NCI-H748 treated with DMSO at 0.1 percent for 48 hours (cell line): ENCODE results near the gene HNF1B.

Source experiments
- DNase-seq: peaks from one replicate; lab custom pipeline; 2025; lab: John Stamatoyannopoulos, UW

The HNF1B gene

GRCh38 chr17:37761059-37761458, 16.2 kb upstream of the HNF1B start:
- no peak for DNase-seq

- DNase-seq, result no peak
Observed at GRCh38 chr17:37759014-37759637, 14.3 kb upstream of the HNF1B start.

- DNase-seq, result no peak
Observed at GRCh38 chr17:37756051-37756450, 11.2 kb upstream of the HNF1B start.

- no peak for DNase-seq
Observed at GRCh38 chr17:37755455-37755854, 10.6 kb upstream of the HNF1B start.

- DNase-seq, result no peak
Observed at GRCh38 chr17:37754363-37754762, 9.5 kb upstream of the HNF1B start.

DNA sequence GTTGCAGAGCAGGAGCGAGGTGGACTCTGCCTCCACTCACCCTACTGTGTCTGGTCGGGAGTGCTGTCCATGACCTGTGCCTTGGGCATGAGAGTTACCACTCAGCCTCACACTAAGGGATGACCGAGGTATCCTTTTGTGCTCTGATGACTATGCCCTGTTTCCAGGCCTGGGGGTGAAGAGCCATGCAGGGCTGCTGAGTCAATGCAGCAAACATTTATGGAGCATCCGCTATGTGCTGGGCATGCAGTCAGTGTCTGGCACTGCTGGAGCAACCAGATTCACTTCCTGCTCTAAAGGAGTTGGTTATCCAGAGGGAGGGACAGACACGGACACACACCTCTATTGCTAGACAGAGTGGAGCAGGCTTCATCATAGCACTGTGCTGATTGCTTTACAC, 7.6 kb upstream of the HNF1B start:
- DNase-seq, result no peak

DNA sequence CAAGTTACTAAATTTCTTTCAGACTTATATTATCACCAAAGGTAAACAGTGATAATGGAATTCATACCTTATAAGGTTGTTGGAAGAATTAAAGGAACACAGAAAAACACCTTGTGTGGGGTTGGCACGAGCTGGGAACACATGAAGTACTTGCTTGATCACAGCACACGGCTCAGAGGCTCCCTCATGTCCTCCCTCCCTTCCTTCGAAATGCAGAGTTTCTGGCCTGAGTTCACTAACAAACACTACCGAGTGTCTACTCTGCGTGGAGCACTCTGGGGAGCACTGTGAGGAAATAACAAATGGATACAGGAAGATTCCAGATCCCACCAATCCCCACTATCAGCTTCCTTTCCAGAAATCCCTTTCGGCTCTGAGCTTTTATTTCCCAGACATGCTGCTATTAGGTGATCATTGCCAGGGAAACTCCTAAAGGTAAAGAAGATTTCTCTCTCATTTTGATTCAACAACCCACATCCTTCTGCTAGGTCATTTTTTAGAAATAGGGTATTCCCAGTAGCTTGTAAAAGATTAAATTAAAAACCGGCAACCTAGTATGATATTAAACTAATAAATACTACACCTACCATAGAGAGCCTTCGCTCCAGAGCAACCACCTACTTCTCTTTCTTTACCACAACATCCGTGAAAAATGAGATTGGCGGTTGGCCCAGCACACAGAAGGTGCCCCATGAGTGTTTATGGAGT, 6.1 kb upstream of the HNF1B start:
- no peak for DNase-seq

GRCh38 chr17:37750292-37750691, 5.4 kb upstream of the HNF1B start:
- DNase-seq, result no peak

- DNase-seq, result no peak
Observed at GRCh38 chr17:37747222-37747621, 2.4 kb upstream of the HNF1B start.

DNA sequence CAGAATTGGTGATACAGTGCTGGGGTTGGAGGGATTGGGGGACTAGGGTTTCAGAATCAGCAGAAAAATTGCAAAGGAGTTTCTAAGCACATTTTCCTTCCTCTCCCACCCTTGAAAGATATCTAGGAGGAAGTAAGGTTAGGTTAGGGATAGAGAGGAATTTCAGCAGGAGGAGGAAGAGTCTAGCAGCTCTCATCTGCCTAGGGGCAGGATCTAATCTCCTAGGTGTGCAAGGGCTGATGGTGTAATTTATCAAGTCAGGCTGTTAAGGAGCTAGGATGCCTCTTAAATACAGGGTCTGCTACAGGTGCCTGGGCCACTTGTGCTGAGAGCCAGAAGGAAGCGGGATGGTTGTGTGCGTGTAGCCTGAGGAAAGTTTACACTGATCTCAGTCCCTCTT, 1.8 kb upstream of the HNF1B start:
- DNase-seq, result no peak

GRCh38 chr17:37745801-37746426, 1.1 kb upstream of the HNF1B start:
- DNase-seq, result no peak

DNA sequence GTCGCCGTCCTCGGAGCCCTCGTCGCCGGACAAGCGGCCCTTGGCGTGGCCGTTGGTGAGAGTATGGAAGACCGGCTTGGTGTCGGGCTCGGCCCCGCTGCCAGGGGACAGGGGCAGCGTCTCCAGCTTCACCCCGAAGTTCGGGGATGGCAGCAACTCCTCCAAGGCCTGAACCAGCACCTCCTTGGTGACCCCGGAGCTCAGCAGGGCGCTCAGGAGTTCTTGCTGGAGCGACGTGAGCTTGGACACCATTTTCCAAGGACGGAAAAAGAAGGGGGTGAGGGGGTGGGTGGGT, 279 bp downstream of the HNF1B start:
- no peak for DNase-seq

- no peak for DNase-seq
Observed at GRCh38 chr17:37743875-37744632, 805 bp downstream of the HNF1B start.

- no peak for DNase-seq
Observed at GRCh38 chr17:37743612-37743874, 1.3 kb downstream of the HNF1B start.

DNA sequence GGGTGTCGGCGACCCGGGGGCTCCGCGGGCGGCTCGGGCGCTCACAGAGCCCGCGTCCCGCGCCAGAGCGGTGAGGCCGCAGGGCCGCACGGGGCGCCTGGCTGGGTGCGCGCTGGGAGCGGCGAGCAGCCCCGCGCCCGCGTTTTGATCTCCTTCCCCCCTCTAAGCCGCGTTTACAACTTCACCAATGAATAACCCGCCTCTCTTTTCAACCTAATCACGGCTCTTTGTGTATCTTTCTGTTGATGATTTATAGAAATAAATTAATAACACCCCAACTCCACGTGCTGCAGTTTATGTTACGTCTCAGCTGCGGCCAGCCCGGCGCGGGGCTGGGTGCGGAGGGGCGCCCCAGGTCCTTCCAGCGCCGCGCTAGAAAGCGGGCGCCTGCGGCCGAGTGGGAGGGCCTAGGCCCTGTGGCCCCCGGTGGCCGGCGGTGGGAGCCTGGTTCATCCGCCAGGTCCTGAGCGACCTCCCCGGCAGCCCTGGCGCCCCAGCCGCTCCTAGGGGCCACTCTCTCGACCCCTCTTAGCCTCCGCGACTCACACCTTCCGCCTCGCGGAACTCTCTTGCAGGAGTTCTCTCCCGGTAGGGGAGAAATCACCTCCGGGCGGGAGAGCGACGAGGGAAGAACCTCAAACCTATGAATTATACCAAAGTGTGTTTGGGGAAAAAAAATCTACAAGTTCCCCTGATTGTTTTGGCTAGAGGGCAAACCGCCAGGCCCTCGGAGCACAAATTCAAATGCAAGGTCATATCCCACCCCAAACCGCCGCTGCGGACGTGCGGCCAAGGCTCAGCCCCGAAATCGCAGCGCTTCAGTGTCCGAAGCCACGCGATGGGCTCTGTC, 1.9 kb downstream of the HNF1B start:
- DNase-seq, result no peak

- no peak for DNase-seq
Observed at GRCh38 chr17:37742116-37742761, 2.6 kb downstream of the HNF1B start.

DNA sequence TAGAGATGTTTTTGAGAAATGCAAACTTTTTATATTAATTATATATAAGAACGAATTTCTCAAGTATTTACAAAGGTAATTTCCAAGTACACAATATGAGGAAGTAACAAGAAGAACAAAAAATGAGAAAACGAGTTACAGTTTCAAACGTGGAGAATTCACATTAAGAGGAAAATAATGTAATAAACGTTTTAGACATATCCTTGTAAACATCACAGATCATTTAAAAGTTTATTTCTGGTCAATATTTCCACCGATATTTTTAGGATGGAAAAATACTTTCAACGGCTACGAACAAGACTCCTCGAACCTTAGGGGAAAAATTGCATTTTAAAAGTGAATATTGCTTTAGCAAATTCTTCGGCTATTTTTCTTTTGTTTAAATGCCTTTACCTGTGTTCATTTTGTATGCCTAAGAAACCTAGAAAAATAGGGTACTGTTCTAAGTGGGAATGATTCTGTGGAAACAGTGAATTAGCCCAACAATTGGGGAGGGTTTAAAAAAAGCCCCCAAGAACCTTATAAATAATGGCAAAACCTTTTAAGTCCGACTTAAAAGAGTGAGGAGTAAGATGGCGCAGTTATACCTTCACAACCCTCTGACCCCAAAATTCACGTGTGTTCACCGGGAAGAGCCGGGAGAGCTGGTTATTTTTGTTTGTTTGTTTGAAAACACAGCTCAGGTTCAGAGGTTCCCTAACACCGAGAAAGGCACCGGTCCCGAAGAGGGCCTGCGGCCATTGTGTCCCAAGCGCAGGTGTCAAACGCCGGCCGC, 3.3 kb downstream of the HNF1B start:
- no peak for DNase-seq

- DNase-seq, result no peak
Observed at GRCh38 chr17:37740915-37741314, 3.9 kb downstream of the HNF1B start.

DNA sequence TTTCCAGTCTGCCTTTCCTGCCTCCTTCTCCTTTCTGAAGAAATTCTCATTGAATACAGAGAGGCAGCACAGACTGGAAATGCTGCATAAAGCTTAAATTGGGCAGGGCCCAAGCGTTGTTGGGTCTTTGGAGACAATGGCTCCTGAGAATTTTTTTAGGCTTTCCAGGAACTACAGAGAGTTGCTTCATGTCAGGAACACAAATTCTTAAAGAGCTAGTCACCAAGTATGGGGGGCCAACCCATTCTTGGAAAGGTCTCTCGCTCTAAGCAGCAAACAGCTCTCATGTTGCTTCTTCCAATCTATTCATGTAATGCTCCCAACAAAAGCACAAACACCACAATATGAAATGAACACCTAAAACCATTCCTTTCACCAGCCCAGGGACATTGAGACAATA, 6.9 kb downstream of the HNF1B start:
- DNase-seq, result no peak

GRCh38 chr17:37737081-37737480, 7.8 kb downstream of the HNF1B start:
- no peak for DNase-seq

DNA sequence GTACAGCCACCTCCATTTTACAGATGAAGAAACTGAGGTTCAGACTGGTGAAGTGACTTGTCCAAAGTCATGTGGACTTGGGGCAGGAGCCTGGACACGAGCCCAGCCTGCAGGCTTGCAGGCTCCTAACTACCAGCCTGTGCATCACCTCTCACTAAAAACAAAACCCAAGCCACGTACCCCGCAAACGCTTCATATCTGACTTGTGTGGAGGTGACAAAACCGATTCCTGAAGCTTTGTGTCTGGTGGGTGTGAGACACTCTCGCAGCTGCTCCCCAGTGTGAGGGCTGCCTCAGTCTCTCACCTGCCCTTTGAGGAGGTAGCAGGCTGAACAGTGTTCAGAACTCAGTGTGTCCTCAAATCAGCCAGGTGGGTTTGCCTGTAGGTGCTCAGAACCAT, 8.4 kb downstream of the HNF1B start:
- DNase-seq, result no peak
